GM12891 (cell line): ENCODE data around the gene CPM.

Experiments
- POLR2A ChIP-seq: IDR thresholded peaks from 2 replicates; pipeline ENCODE4 v1.6.1; 2011; ENCODE audit warnings: low read depth, low read length, control low read depth
- SPI1 ChIP-seq: IDR thresholded peaks from 2 replicates; pipeline ENCODE4 v1.6.1; 2011; ENCODE audit warnings: low read depth, low read length, control low read depth

DNA sequence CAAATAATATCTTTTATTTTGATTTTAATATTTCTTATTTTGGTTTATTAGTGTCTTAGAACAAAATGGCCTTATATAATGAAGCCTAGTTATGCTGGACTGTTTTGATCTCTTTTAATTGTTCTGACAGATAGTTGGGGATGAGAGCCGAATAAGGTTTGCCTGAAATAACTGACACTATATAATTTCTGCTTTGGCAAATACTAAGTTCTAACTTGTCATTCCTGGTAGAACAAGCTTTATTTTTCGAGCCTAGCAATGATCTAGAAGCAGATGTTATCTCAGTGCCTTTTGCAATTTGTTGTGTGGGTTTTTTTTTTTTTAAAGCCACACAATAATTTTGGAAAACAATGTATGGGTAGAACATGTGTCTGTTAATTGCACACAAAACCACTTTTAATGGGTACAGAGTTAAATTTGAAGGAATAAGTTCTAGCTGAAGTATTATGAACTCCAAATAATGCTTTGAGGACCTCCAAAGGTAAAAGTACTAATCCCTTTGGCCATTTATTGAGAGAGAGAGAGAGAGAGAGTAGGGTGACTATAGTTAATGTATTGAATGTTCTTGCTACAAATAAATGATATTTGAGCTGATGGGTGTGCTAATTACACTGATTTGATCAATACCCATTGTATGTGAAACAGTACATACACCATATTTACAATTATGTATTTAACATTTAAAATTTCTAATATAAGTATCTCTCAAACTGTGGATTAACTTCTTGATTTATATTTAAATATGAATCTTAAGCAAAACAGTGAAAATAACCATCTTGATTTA, 90.0 kb downstream of the CPM start:
- peak; percentile 27; the same call in 1 of the 2 replicates for TF ChIP-seq POLR2A
- TF ChIP-seq SPI1: no peak
